GM12801 (cell line): ENCODE results near the gene MAP3K8.

Experiments
- TF ChIP-seq, protein P1 (sequence below): IDR thresholded peaks from one replicate; pipeline ENCODE4 v1.5.1; 2011; ENCODE audit warnings: control low read depth; ENCODE audit not compliant: insufficient read length; ENCODE audit errors: extremely low read depth

The MAP3K8 gene

GRCh38 chr10:30500963-30501504 is 67.0 kb downstream of the MAP3K8 start:
- TF ChIP-seq, protein P1, sequence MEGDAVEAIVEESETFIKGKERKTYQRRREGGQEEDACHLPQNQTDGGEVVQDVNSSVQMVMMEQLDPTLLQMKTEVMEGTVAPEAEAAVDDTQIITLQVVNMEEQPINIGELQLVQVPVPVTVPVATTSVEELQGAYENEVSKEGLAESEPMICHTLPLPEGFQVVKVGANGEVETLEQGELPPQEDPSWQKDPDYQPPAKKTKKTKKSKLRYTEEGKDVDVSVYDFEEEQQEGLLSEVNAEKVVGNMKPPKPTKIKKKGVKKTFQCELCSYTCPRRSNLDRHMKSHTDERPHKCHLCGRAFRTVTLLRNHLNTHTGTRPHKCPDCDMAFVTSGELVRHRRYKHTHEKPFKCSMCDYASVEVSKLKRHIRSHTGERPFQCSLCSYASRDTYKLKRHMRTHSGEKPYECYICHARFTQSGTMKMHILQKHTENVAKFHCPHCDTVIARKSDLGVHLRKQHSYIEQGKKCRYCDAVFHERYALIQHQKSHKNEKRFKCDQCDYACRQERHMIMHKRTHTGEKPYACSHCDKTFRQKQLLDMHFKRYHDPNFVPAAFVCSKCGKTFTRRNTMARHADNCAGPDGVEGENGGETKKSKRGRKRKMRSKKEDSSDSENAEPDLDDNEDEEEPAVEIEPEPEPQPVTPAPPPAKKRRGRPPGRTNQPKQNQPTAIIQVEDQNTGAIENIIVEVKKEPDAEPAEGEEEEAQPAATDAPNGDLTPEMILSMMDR: no peak

DNA sequence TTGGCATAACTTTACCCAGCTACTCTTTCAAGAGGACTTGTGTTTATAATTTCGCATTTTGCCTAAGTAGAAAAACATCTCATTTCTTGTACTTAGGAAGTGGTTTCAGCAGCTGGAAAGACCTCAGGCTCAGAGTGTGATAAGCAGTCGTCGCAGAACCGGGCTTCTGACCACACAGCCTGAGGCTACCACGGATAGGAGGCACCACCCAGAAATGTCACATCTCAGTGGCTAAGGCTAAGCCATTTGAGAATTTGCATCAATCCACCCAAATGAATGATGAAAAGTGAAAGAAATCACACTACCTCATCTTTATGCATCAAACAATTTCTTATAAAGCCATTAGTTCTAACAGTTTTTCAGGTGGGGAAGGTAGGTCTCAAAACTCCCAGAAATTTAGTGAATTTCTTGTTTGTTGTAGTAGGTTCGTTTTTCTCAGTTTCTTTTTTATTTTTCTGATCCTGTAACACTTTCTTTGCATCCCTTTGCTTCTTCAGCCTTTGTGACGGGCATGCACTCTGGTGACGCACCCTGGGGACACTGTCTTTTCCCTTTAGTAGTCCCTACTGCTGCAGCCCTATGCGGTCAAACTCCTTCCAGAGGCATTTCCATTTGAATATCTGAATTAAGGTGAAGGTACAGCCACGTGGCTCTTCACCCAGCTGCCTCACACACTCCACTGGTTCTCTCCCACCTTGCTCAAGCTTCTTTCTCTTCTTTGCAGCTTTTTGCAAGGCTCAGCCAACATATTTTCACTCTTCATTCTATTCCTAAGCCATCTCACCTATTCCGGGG is 68.5 kb downstream of the MAP3K8 start:
- TF ChIP-seq, protein P1: no peak

DNA sequence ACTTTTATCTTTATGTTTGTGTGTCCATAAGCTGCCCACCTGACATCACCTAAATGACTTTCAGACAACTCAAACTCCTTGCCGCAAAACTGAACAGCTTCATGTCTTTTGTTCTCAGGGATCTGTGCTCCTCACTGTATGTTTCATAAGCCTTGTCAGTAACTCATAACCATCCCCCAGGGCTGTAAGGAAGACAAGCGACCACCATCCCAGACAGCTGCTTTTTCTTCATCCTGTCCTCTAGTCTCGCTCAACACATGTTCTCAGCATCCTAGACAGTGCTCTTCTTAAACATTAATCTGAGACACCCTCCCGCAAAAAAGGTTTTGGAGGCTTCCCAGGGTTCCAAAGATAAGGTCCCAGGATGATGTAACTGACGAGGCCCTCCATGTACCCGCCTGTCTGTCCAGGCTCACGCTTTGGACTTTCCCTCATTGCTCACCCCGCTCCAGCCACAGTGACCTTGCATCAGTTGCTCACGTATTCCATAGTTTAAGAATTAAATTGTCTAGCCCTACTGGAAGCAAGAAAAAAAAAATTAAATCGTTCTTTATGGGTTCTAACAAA is 69.8 kb downstream of the MAP3K8 start:
- TF ChIP-seq, protein P1: no peak

- TF ChIP-seq, protein P1: no peak
Observed at GRCh38 chr10:30505543-30506298, 71.7 kb downstream of the MAP3K8 start.

DNA sequence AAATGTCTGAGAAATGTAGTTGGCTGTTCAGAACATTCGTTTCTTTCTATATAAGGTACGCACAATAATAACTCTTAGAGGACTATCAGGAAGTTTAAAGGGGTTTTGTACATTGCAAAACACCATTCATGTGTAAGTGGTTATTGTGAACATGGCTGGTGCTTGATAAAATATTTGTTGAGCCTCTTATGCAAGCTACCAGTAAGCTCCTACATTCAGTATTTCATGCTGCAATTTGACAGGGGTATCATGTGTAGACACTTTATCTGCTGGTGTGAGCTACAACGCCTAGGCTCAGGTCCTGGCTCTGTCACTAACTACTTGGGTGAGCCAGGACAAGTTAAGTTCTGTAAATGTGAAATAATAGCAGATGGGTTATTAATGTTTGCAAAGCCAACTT is 75.5 kb downstream of the MAP3K8 start:
- TF ChIP-seq, protein P1: no peak

- TF ChIP-seq, protein P1: no peak
Observed at GRCh38 chr10:30510184-30510931, 76.4 kb downstream of the MAP3K8 start.
